ENCODE data around the gene CD48.

DNA sequence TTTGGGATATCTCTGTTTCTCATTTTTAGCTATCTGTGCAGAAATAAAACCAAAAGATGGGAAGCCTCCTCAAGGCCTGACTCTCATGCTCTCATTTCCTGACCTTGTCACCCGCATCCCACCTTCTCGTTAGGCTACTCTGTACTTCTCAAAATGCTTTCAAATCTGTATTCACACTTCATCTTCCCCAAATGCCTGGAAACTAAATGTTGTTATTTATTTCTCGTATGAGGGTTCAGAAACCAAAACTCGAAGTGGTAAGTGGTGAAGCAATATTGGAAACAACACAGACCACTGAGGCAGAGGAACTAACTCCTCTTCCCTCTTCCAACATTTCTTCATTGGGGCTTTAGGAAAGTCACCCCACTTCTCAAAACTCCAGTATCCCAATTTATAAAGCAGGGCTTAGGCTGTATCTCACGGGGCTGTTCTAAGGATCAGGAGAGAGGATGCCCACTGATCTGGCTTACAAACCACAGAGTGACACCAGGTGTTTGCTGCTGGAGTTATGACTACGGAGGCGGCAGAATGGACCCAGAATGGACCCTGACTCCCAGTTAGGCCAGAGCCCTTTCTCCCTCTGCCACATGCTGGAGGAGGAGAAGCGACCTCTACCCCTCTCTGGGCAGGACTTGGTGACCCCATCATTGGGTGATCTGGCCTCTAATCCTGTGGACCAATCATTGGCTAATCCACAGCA lies 31.0 kb upstream of the CD48 start:
- TF ChIP-seq CTCF (conservative IDR thresholded peaks at IDR 0.05; ENCODE audit: low read length) (no peak), EZH2phosphoT487 (IDR thresholded peaks at IDR 0.05; ENCODE audit: borderline replicate concordance, low read depth, low read length) (no peak)

Data from OCI-LY7 (cell line).